ENCODE data around the gene AKAIN1.

Gene AKAIN1, protein sequence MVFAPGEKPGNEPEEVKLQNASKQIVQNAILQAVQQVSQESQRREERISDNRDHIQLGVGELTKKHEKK

DNA sequence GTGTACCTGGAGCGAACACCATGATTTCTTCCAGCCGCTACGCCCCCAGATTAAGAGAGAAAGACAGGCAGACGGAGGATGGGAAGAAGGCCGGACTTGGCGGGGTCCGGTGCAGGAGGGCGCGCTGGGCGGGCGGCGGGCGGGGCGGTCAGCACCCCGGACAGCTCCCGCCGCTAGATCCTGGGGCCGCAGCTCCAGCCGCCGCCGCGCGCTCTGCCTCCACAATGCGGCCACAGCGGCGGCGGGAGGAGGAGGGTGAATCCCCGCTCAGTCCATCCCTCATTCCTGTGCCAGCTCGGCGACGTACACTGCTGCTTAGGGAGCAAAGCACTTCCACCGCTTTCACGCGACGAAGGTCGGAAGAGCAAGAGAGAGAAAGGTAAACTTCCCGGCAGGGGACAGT lies at the start of gene AKAIN1:
Gene AKAIN1, minus strand, starts transcription at position 226 of the 403 bp plus-strand sequence. Its CDS starts 204 bp downstream, at position 22.
- peak; percentile 42 for DNase-seq

GRCh38 chr18:5244941-5245340 lies 47.9 kb upstream of the AKAIN1 start:
- no peak for DNase-seq

DNA sequence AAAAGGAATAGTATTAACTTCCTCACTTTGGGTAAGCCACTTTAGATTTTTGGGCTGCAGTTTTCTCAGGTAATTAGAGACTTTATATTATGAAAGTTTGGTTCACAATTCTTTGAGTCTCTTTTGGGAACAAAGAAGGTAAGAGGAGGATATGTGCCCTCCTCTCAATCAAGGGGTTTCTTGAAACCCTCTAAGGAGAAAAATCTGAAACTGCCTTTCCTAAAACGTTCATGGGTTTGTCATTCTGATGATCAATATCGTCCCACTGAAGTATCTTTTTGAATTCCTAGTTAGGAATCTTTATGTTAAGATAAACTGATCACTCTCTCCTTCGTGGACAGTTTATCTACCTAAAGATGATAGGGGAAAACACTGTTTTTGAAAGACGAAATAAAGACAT lies 42.4 kb upstream of the AKAIN1 start:
- no peak for DNase-seq

- DNase-seq = peak; percentile 55
Observed at GRCh38 chr18:5238371-5238976, 41.4 kb upstream of the AKAIN1 start.

DNA sequence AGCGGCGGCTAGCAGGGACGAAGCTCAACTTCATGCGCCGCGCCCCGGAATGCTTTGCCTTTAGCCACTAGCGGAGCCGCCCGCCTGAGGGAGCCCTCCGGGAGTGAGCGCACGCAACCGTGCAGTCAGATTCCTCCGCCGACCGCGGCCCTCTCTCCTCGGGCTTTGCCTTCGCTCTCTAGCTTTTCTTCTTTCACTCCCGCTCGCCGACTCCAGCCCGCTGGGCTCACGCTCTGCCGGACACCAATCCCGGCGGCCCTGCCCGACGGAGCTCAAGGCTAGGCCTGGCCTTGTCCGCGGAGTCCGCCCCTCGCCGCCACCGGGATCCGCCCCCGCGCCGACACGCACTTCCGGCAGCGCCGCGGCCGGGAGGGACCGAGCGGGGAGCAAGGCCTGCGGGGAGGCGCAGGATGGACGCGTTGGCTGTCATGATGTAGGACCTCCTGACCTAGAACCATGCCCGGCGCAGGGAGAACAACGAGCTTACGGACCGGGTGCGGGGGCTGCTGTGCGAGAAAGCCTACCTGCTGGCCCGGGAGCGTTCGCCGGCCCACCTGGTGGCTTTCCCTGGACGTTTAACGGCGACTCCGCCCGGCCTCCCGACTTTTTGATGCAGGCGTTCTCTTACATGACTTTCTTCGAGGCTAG lies 40.8 kb upstream of the AKAIN1 start:
- DNase-seq = peak; percentile 90

GRCh38 chr18:5237083-5237722 lies 40.1 kb upstream of the AKAIN1 start:
- no peak for DNase-seq

DNA sequence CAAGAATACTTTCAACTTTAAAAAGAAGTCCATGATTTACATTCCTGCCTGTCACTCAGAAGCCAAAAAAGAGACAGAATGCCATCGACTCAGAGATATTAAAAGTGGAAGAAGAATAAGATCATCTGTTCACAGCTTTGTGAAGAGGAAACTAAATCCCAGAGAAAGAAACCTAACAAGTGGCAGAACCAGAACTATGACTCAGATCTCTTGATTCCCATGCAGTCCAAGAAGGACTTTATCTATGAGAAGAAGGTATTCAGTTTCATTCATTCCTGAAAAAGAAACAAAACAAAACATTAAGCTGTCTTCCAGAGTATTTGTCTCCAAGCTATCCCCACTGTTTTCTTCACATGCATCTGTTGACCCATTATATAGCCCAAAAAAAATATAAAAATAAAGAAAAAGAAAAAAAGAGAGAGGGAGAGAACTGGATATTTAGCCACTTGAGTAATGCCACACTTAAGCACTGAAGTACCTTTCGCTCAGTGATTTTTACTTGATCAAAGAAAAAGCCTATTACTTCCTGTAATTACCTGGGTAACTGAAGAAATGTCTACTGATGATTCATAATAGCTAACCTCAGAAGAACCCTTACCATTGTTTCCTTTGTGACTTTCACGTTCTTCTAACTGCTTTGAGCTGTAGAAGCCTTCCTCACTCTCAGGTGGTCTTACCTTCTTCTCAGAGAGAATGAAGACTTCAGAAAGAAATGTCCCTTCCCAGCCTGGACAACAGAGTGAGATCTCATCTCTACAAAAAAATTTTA lies 17.7 kb upstream of the AKAIN1 start:
- no peak for DNase-seq

- no peak for DNase-seq
Observed at GRCh38 chr18:5207471-5208150, 10.6 kb upstream of the AKAIN1 start.

DNA sequence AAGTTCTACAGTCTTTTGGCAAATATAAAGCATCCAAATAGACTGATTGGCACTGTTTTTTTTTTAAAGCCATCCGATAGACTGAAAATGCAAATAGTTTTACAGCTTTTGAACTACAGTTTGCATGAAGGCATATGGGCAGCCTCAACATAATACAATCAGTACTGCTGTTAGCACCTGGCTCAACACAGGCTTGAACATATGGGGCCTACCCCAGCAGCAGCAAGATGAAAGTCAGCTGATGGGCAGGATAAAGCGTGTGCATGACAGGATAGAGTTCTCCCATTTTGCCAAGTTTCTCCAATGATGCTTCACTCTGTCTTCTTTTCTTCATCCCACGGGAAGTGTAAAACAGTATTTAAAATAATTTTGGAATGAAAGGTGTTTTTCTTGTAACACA lies 1.3 kb upstream of the AKAIN1 start:
- no peak for DNase-seq

- DNase-seq = no peak
Observed at GRCh38 chr18:5197461-5197860, 404 bp upstream of the AKAIN1 start.

- DNase-seq = peak; percentile 3
Observed at GRCh38 chr18:5196253-5197031, 615 bp downstream of the AKAIN1 start.

DNA sequence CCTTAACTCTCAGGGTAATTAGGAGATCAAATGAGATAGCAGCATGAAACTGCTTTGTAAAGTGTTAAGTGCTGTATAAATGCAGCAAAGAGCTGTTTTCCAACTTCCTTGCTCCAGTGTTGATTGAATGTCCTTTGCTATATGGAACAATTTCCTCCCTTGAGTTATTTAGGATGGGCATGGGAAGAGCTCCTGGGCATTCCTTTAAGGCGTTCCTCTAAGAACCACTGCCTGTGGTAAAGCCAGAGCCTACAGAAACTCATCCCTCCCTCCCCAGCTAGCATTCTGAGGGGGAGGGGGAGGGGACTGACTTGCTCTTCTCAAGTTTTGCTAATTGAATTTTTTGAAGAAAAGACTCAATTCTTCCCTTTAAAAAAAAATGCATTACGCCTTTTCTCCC lies 1.4 kb downstream of the AKAIN1 start:
- DNase-seq = no peak

GRCh38 chr18:5180254-5180653 lies 16.8 kb downstream of the AKAIN1 start:
- no peak for DNase-seq

- DNase-seq = no peak
Observed at GRCh38 chr18:5178519-5178918, 18.5 kb downstream of the AKAIN1 start.

- no peak for DNase-seq
Observed at GRCh38 chr18:5175378-5175777, 21.7 kb downstream of the AKAIN1 start.

DNA sequence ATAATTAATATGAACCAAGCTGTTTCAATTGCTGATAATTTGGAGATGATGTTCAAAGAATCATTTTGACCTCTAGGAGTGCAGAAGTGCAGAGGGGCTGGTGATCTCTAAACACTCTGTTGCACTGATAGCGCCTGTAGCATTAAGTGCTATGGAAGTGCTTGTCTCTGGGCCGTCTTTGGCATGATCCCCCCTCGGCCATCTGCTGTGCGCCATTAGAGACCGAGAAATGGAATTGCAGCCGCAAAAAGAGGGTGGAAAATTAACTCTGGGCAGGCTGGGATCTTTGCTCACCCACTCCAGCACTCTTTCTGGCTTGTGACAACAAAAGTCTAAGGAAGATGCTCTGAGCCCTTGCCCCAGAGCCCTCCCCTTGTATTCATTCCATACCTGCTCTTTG lies 23.4 kb downstream of the AKAIN1 start:
- DNase-seq = no peak

- DNase-seq = no peak
Observed at GRCh38 chr18:5173236-5173635, 23.8 kb downstream of the AKAIN1 start.

GRCh38 chr18:5167831-5168230 lies 29.2 kb downstream of the AKAIN1 start:
- no peak for DNase-seq

- no peak for DNase-seq
Observed at GRCh38 chr18:5166606-5167280, 30.3 kb downstream of the AKAIN1 start.

DNA sequence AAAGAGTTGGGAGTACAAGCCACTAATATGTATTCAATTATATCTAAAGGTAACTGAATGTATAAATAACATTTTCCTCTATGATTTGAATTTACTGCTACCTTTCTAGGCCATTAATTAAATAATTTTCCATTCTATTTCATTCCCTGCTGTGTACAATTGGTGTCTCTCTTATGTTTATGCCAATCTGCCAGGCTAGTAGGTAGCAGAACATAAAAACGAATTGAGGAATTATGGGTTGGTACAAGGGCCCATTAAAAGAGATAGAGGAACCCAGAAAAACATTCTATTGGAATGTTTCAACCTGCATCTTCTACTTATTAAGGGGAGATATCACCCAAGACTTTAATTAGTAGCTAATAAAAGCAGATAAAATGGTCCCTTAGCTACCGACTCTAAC lies 32.2 kb downstream of the AKAIN1 start:
- DNase-seq = no peak

- no peak for DNase-seq
Observed at GRCh38 chr18:5162111-5162510, 34.9 kb downstream of the AKAIN1 start.

Measured in activated CD4-positive, alpha-beta T cell treated with anti-CD3 and anti-CD28 coated beads for 48 hours (primary cell).